ENCODE measurements around the gene LYPD6. TPM values are rescaled to one million over a fixed set of nuclear protein-coding genes. Genes with fewer than 3 reads are reported as not detected.

The LYPD6 gene
- total RNA-seq, 1 donor = 4.3 TPM

GRCh38 chr2:149410701-149411484 lies 80.5 kb downstream of the LYPD6 start:
- H3K4me3 ChIP-seq (ENCODE audit: low read depth, low read length) = no peak overlapping the region
- no peak for TF ChIP-seq CTCF (IDR thresholded peaks at IDR 0.05; ENCODE audit: insufficient read depth, low read depth, low read length)
- DNase-seq (ENCODE audit: low read depth) = peak; percentile 99

GRCh38 chr2:149413487-149413886 lies 83.1 kb downstream of the LYPD6 start:
- no peak for DNase-seq (ENCODE audit: low read depth)
- TF ChIP-seq CTCF (IDR thresholded peaks at IDR 0.05; ENCODE audit: insufficient read depth, low read depth, low read length) = no peak
- no peak overlapping the region for H3K4me3 ChIP-seq (ENCODE audit: low read depth, low read length)

GRCh38 chr2:149415086-149415485 lies 84.7 kb downstream of the LYPD6 start:
- no peak for TF ChIP-seq CTCF (IDR thresholded peaks at IDR 0.05; ENCODE audit: insufficient read depth, low read depth, low read length)
- no peak for DNase-seq (ENCODE audit: low read depth)
- no peak overlapping the region for H3K4me3 ChIP-seq (ENCODE audit: low read depth, low read length)

- no peak for TF ChIP-seq CTCF (IDR thresholded peaks at IDR 0.05; ENCODE audit: insufficient read depth, low read depth, low read length)
- no peak overlapping the region for H3K4me3 ChIP-seq (ENCODE audit: low read depth, low read length)
- no peak for DNase-seq (ENCODE audit: low read depth)
Measured at GRCh38 chr2:149418065-149418464, 87.7 kb downstream of the LYPD6 start.

- H3K4me3 ChIP-seq (ENCODE audit: low read depth, low read length) = no peak overlapping the region
- DNase-seq (ENCODE audit: low read depth) = peak; percentile 64
- TF ChIP-seq CTCF (IDR thresholded peaks at IDR 0.05; ENCODE audit: insufficient read depth, low read depth, low read length) = no peak
Measured at GRCh38 chr2:149420053-149420963, 89.9 kb downstream of the LYPD6 start.

- DNase-seq (ENCODE audit: low read depth) = no peak
- no peak overlapping the region for H3K4me3 ChIP-seq (ENCODE audit: low read depth, low read length)
- no peak for TF ChIP-seq CTCF (IDR thresholded peaks at IDR 0.05; ENCODE audit: insufficient read depth, low read depth, low read length)
Measured at GRCh38 chr2:149421791-149422190, 91.4 kb downstream of the LYPD6 start.

All from fibroblast of villous mesenchyme (primary cell).